ENCODE data around the gene MCIDAS. TPM values are rescaled to one million over a fixed set of nuclear protein-coding genes. Genes with fewer than 3 reads are reported as not detected.

MCIDAS gene
- total RNA-seq, 1 experiment from 2014 or later = 2.9 TPM

DNA sequence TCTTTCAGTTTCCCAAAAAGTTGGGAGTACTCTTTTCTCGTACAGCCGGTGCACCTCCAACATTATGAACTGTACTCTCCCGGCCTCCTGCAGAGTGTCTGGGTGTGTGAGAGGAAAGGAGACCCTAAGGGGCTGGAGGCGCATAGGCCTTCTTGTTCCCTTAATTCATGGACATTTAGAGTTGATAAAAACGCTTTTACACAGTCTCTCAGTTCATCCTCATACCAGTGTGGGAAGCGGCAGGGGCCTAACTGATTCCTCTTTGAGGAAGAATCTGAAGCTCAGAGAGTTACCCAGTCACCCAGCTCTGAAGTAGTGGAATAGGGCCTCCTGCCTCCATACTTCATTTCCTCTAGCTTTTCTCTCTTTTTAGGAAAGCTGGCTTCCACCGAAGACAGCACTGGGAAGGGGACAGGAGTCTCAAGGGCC is 3.3 kb downstream of the MCIDAS start:
- H3K27me3 ChIP-seq (ENCODE audit: control insufficient read depth, insufficient read depth, low read length) = no peaks in the 10 kb centered on the region
- no peaks in the 10 kb centered on the region for H3K36me3 ChIP-seq (ENCODE audit: control insufficient read depth, insufficient read depth, low read length)
- TF ChIP-seq POLR2AphosphoS5 (IDR thresholded peaks at IDR 0.05; ENCODE audit: low read depth, low read length) = no peak
- TF ChIP-seq TCF7L2 (IDR thresholded peaks at IDR 0.05; ENCODE audit: low read depth, low read length) = no peak
- no peak for TF ChIP-seq SIN3A (IDR thresholded peaks at IDR 0.05; ENCODE audit: borderline replicate concordance, insufficient read depth, low read depth, low read length)
- TF ChIP-seq, protein P1, sequence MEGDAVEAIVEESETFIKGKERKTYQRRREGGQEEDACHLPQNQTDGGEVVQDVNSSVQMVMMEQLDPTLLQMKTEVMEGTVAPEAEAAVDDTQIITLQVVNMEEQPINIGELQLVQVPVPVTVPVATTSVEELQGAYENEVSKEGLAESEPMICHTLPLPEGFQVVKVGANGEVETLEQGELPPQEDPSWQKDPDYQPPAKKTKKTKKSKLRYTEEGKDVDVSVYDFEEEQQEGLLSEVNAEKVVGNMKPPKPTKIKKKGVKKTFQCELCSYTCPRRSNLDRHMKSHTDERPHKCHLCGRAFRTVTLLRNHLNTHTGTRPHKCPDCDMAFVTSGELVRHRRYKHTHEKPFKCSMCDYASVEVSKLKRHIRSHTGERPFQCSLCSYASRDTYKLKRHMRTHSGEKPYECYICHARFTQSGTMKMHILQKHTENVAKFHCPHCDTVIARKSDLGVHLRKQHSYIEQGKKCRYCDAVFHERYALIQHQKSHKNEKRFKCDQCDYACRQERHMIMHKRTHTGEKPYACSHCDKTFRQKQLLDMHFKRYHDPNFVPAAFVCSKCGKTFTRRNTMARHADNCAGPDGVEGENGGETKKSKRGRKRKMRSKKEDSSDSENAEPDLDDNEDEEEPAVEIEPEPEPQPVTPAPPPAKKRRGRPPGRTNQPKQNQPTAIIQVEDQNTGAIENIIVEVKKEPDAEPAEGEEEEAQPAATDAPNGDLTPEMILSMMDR (IDR thresholded peaks at IDR 0.05) = no peak
- TF ChIP-seq, protein P2, sequence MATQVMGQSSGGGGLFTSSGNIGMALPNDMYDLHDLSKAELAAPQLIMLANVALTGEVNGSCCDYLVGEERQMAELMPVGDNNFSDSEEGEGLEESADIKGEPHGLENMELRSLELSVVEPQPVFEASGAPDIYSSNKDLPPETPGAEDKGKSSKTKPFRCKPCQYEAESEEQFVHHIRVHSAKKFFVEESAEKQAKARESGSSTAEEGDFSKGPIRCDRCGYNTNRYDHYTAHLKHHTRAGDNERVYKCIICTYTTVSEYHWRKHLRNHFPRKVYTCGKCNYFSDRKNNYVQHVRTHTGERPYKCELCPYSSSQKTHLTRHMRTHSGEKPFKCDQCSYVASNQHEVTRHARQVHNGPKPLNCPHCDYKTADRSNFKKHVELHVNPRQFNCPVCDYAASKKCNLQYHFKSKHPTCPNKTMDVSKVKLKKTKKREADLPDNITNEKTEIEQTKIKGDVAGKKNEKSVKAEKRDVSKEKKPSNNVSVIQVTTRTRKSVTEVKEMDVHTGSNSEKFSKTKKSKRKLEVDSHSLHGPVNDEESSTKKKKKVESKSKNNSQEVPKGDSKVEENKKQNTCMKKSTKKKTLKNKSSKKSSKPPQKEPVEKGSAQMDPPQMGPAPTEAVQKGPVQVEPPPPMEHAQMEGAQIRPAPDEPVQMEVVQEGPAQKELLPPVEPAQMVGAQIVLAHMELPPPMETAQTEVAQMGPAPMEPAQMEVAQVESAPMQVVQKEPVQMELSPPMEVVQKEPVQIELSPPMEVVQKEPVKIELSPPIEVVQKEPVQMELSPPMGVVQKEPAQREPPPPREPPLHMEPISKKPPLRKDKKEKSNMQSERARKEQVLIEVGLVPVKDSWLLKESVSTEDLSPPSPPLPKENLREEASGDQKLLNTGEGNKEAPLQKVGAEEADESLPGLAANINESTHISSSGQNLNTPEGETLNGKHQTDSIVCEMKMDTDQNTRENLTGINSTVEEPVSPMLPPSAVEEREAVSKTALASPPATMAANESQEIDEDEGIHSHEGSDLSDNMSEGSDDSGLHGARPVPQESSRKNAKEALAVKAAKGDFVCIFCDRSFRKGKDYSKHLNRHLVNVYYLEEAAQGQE (IDR thresholded peaks at IDR 0.05; ENCODE audit: insufficient read depth in 1 of 2, low read depth in 2 of 2, low read length in 1 of 2) = no peak
- BruUV-seq (replicated peaks) = no TSS peak
- ATAC-seq (no peak), DNase-seq (ENCODE audit: low read depth, low spot score) (no peak)
- H3K4me1 ChIP-seq (ENCODE audit: control insufficient read depth, insufficient read depth, low read length) = peaks cover 10% of the 10 kb centered on the region
- in situ Hi-C loops (cut with HindIII; ENCODE audit: low pct_unique_long_range_greater_than_20kb, low sequenced_read_pairs) = no loop called here
- POLR2A ChIA-PET = interaction anchor here (0.8 kb wide), 1 partner anchor 50 kb away, joined by 6 read pairs; the partner anchor contains the start of gene CDC20B
- no peak overlapping the region for H3K4me3 ChIP-seq (ENCODE audit: low read depth in 2 of 2, low read length in 2 of 2)
- CTCF ChIA-PET = interaction anchor here (0.5 kb wide), 1 partner anchor 144 kb away, joined by 5 read pairs; no protein-coding TSS in a partner anchor
- intact Hi-C loops (cut with micrococcal nuclease; ENCODE audit: unreplicated experiment) = no loop called here
- H3K9me3 ChIP-seq (ENCODE audit: control insufficient read depth, insufficient read depth, low read depth, low read length) = no peaks in the 10 kb centered on the region
- no peak overlapping the region for H3K27ac ChIP-seq (ENCODE audit: low read length)

DNA sequence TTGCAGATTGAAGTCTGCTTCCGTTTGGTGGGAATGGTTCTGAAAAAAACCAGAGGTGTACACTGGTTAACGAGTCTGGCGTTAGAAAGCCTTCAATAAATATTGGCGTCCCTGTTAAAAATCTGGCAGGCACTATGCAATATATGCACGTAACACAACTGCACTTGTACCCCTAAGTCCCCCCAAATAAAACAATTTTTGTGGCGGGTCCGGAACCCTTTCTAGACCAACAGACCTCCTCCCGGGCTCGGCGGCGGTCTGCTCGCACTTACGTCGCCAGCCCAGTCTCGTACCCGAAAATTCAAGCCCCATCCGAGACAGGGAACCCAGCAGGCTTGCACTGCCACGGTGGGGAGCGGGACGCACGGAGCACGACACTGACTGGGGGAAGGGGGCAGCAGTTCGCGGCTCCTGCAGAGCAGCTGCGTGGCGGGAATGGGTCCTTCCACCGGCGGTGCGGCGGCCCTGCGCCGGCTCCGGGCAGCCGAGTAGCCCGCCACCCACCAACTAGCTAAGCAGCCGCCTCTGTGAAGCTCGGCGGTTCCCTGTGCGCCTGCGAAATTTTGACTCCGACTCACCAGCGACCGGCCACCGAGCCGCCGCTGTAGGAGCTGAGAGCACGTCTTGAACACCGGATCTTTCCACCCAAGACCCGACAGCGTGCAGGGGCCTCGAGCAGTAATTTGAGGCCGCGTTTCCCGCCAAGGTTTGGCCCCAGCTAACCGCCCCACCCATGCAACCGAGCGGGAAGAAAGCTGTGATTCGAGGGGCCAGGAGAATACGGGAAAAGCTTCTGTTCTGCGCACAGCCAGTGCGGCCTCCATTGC is 3.9 kb downstream of the MCIDAS start:
- ChIA-PET CTCF (no interaction called here), POLR2A (interaction anchor here (0.8 kb wide), 1 partner anchor 50 kb away, joined by 6 read pairs; the partner anchor contains the start of gene CDC20B)
- TF ChIP-seq, protein P1 (IDR thresholded peaks at IDR 0.05) = no peak
- TF ChIP-seq SIN3A (IDR thresholded peaks at IDR 0.05; ENCODE audit: borderline replicate concordance, insufficient read depth, low read depth, low read length) = no peak
- no peak for TF ChIP-seq POLR2AphosphoS5 (IDR thresholded peaks at IDR 0.05; ENCODE audit: low read depth, low read length)
- no peak for TF ChIP-seq TCF7L2 (IDR thresholded peaks at IDR 0.05; ENCODE audit: low read depth, low read length)
- TF ChIP-seq, protein P2 (IDR thresholded peaks at IDR 0.05; ENCODE audit: insufficient read depth in 1 of 2, low read depth in 2 of 2, low read length in 1 of 2) = no peak
- no peak overlapping the region for H3K27ac ChIP-seq (ENCODE audit: low read length)
- intact Hi-C loops (cut with micrococcal nuclease; ENCODE audit: unreplicated experiment) (no loop called here), in situ Hi-C loops (cut with HindIII; ENCODE audit: low pct_unique_long_range_greater_than_20kb, low sequenced_read_pairs) (no loop called here)
- no peaks in the 10 kb centered on the region for H3K36me3 ChIP-seq (ENCODE audit: control insufficient read depth, insufficient read depth, low read length)
- no TSS peak for BruUV-seq (replicated peaks)
- no peaks in the 10 kb centered on the region for H3K27me3 ChIP-seq (ENCODE audit: control insufficient read depth, insufficient read depth, low read length)
- DNase-seq (ENCODE audit: low read depth, low spot score) (no peak), ATAC-seq (no peak)
- peaks cover 10% of the 10 kb centered on the region for H3K4me1 ChIP-seq (ENCODE audit: control insufficient read depth, insufficient read depth, low read length)
- H3K9me3 ChIP-seq (ENCODE audit: control insufficient read depth, insufficient read depth, low read depth, low read length) = no peaks in the 10 kb centered on the region
- H3K4me3 ChIP-seq (ENCODE audit: low read depth in 2 of 2, low read length in 2 of 2) = no peak overlapping the region

All from Panc1 (cell line).